ENCODE results near the gene GLUL.
"Not testable (repeated sequence)": the region's sequence is repeated elsewhere in the genome, so short reads cannot be mapped to it uniquely, and the experiment has no call there.

Gene GLUL

GRCh38 chr1:182392050-182393028, 749 bp upstream of the GLUL start:
- peak; percentile 21 for DNase-seq

DNA sequence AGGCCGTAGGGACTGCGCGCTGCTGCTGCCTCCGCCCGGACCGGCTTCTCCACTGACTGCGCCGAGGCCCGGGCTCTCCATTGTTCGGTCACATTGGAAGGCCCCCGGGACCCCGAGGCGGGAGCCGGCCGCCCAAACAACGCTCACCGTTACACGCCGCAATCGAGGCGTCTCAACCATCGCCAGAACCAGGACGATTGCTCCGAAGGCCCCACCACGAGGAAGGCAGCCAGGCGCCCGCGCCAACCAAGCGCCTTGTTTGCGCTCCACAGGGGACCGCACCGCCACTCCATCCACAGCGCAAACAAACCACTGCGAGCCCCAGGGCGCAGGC, 595 bp downstream of the GLUL start:
- DNase-seq = no peak

DNA sequence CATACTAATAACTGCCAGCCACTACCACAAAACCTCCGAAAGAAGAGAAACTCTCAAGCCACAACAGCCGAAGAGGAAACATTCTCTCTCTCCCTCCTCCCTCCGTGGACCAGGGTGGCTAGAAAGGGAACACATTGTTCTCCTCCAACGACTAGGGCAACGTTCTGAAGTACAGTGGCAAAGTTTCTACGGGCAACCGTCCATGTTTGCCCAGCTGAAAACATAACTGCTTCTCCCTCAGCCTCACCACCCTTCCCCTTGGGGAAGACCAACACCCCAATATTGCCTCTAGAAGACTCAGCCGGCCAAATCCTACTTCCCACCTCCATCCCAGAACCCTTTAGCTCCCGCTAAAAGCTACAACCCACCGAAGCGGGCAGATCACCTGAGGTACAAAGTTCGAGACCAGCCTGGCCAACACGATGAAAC, 2.0 kb downstream of the GLUL start:
- no peak for DNase-seq

DNA sequence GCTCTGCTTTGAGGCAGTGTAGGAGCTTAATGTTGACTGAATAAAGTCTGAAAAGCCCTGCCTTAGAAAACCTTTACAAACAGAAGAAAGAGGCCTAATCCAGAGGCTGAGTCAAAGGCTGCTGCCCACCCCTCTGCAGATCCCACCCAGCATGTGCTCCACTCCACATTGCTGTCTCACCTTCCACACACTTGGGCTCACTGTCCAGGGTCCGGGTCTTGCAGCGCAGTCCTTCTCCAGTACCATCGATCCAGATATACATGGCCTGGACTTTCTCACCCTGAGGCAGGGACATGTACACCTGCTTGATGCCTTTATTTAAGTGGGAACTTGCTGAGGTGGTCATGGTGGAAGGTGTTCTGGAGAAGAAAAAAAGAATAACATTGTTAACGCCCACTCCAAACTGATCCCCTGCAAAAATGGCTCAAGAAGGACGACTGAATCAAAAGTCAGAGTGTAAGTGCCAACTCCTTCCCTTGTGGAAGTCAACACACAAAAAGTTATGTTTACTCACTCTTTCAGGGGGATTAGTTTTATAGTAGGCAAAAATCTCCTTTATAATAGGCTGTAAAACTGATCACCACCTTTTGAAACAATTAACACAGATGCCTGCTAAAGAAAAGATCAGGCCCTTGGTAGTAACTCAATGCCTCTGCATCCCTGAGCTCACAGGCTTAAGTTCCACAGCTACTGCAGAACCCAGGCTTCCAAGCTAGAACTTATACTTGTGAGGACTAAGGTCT, 3.0 kb downstream of the GLUL start:
- no peak for DNase-seq

DNA sequence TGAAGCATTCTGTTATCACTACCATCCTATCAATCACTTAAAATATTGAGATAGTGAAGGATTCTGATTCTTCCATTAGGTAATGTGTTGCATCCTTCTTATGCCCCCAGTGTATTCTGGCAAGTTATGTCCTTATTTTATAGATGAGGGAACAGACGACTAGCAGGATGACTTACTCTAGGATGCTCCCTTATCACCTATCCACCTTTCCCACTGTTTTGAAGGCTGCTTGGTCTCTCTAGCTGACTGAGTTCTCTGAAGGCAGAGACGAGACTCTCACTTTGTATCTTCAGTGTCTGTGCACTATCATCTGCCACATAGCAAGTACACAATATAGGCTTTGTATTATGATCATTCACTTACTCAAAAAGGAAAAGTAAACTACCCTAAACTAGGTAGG, 4.0 kb downstream of the GLUL start:
- no peak for DNase-seq

DNA sequence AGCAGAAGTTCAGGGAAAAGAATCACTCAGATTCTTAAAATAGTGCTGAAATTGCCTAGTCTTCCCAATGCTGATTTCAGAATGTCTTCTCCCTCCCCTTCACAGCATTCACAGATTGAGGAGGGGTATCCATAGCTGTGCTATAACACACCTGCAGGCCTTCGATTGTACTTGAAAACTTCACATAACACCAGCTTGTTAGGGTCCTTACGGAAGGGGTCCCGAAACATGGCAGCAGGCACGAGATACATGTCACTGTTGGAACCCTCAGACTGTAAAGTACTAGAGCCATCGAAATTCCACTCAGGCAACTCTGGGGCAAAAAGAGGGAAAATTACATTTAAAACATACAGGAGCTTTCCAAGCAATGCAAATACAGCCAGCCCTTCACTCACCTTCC, 4.6 kb downstream of the GLUL start:
- no peak for DNase-seq

DNA sequence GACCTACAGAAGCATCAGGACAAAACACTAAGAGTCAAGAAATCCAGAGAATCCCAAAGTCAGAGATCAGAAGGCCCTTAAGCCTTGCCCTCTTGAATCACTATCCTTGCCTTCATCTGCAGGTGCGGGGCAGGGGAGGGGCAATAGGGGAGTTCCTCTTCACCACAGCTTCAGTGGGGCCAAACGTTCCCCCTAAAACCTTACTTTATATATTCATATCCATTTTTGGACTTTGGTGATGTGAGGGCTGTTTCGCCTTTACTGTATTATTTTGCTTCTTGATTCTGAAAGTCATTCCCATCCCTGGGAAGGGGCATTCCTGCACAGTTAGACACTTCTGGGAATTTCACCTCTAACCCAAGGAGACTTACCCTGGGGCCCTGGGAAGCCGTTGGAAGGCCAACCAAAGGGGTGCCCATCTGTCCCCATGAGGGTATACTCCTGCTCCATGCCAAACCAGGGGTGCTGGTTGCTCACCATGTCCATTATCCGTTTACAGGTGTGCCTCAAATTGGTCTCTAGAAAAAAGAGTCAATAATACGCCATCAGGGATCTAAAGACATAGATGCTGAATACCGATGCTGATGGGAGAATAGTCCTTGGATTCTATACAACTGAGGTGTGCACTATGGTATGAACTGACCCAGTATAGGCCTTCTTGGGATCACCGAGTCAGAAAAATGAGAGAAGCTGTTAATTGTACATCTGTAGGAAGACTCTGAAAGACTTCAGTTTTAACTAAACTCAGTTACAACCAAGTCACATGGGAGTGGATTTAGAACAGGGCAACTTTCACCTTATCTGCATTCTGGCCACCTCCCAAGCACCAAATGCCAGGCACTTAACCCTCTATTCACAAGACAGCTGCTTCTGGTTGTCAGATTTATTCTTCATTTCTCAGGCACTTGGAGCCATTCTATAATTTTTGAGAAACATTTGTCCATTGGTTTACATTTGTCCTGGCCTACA, 5.4 kb downstream of the GLUL start:
- DNase-seq = no peak

DNA sequence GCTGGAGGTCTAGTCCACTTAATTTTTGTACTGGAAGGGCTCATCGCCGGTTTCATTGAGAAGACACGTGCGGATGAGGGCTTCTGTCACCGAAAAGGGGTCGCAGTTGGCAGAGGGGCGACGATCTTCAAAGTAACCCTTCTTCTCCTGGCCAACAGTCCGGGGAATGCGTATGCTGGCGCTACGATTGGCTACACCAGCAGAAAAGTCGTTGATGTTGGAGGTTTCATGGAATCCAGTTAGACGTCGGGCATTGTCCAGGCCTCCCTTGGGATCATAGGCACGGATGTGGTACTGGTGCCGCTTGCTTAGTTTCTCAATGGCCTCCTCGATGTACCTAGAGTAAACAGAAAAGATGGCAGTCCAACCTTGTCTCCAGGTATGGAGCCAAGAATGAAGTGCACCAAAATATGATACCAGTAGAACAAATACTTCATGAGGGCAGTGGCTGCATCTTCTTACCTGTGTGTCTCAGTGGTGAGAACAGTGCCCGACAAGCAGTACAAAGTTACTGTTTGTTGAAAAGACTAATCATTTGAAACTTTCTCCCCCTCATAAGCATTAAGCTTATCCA, 7.1 kb downstream of the GLUL start:
- DNase-seq = no peak

DNA sequence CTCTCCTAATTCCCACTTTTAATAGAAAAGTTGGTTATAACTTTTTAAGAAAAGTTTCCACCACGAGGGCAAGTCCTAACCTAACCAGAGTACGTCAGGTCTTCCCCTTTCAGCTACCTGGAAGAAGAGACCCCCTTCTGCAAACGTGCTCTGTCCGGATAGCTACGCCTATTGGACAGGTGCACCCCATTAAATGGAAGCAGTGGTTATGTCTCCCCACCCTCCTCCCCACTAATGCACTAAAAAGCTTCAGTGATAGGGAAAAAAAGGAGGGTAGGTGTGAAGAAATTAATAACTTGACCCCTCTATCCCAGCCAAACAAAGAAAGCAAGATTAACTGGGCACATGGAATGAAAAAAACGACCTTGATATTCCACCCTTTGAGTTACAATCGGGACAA, 7.7 kb downstream of the GLUL start:
- DNase-seq = no peak

DNA sequence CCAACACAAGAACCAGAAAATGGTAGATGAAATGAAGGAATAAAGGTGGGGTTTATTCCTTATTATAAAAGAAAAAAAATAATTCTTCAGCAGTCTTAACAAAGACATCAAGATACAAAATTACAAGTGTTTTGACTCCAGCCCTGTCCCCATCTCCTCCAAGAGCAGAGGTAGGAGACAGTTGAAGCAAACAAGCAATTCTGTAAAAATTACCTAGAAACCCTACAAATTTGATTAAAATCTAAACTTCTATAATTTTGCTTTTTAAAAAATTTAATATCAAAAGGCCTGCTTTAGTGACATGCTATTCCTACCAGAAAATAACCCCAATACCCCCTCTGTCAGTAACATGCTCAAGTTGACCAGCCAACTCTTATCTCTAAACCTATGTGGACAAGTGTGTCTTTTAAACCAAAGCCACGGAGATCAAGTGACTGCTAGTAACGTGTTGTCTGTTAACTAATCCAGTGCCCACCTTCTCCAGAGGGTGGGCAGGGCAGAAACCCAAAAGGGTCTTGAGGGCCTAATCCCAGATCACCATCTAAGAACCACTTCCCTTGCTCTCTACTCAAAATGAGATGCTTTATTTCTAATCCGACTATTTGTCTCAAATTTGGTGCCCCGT, 8.4 kb downstream of the GLUL start:
- DNase-seq = no peak

GRCh38 chr1:182381962-182382819, 9.4 kb downstream of the GLUL start:
- DNase-seq = no peak

- no peak for DNase-seq
Observed at GRCh38 chr1:182380199-182380598, 11.4 kb downstream of the GLUL start.

GRCh38 chr1:182379781-182380180, 11.8 kb downstream of the GLUL start:
- DNase-seq = not testable (repeated sequence)

DNA sequence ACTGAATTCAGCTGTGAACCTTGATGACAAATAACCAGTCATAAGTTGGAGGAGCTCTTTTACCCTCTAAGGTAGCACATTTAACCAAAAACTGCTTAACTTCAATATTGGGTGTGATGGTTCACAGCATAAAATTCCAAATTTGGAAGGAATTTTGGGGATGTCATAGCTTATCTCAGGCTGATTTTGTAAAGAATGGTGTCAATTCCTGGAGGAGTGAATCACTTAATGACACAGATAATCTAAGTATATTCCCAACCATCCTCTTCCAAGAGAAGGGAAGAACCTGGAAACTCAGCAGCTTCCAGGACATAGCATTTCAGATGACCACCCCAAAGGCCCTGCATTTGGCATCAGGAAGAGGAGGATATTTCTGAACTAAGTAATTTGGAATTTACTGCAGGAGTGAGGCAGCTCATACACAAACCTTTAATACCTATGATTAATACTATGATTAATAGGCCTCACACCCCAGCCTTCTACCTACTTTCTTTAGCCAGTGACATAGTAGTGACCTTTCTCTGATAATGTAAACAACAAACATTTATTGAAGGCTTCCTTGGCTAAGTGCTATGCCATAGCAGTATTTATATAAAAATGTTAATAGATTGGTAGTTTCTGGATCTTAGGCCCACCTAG, 14.5 kb downstream of the GLUL start:
- DNase-seq = no peak

- no peak for DNase-seq
Observed at GRCh38 chr1:182374101-182374834, 17.3 kb downstream of the GLUL start.

DNA sequence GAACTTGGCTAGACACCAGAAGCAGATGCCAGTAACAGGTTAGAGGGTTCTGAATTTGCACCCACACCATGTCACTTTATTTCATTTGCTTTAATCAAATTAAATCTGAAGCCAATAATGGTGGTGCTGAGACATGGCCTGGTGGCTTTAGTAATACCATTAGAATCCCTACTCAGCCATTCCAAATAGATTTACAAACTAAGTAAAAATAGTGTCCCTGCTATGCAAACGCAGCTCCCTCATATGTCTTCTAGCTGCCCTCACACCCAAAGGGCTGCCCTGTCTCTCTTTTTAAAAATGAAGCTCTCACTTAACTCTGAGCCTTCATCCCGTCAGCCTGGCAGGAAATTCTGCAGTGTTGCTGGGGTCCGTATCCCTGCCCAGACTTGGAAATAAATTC, 21.1 kb downstream of the GLUL start:
- DNase-seq = no peak

DNA sequence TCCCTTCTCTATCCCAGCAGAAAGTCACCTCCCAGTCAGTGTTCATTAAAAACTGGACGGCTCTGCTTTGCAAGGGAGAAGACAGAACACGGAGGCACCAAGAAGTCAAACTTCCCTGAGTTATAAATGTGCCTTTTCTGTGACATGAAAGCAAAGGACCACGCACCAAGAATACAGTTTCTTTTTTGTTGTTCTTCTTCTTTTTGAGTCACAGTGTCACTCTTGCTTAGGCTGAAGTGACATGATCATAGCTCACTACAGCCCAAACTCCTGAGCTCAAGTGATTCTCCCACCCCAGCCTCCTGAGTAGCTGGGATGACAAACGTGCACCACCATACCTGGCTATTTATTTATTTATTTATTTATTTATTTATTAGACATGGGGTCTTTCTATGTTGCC, 22.7 kb downstream of the GLUL start:
- DNase-seq = no peak

- no peak for DNase-seq
Observed at GRCh38 chr1:182368358-182368757, 23.2 kb downstream of the GLUL start.

DNA sequence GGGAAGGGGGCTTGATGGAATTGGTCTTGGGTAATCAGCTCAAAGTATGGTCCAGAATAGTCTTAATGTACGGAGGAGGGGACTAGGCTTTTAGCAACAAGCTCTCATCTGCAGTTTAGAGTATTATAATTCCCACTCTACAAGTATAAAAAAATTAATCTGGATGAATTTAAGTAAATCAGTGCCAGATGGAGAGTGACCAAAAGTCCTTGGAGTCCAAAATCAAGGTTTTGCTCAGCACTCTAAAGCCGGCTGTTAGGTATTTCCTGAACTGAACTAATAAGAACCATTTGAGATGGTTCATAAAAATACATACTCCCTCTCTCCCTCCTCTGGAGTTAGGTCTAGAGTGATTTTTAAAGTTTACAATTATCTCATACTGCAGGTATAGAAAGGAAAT, 23.7 kb downstream of the GLUL start:
- DNase-seq = no peak

- DNase-seq = no peak
Observed at GRCh38 chr1:182366596-182366995, 25.0 kb downstream of the GLUL start.

All from stimulated activated CD4-positive, alpha-beta T cell treated with anti-CD3 and anti-CD28 coated beads, Interleukin-12 subunit alpha, Interleukin-12 subunit beta, amount 100 ng/mL, for 4 hours (primary cell).